T47D (cell line): ENCODE measurements around the gene DUSP7.

Experiments
- DNase-seq, 2 experiments: peaks; one replicate each; pipeline versions ENCODE4 v3.0.0 to v3.0.0-alpha.2; 2011 to 2012; ENCODE audit warnings: low read depth in 1 of 2, low spot score in 1 of 2
- JUND ChIP-seq: IDR thresholded peaks from 2 replicates; pipeline ENCODE4 v1.6.1; 2012; ENCODE audit warnings: low read depth
- in situ Hi-C: cut with HindIII; loops from 2 replicates; pipeline ENCODE4 v1.10.0; 2016; ENCODE audit warnings: low sequenced_read_pairs, low pct_unique_long_range_greater_than_20kb

The DUSP7 gene

DNA sequence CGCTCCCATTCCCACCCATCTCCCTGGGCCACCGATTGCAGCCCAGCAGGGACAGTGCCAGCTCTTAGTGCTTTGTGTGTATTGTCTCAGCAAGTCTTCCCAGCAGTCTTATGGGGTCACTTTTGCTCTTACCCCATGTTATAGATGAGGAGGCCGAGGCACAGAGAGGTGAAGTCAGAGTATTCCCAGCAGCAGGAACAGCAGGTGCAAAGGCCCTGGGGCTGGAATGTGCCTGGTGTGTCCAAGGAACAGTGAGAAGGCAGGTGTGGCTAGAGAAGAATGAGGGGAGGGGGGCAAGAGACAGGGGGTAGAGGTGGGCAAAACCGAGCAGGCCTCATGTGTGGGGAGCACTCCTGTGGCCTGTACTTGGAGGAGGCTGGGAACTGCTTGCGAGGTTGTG lies 12.8 kb upstream of the DUSP7 start:
- in situ Hi-C loops: no loop called here
- DNase-seq: no peak

DNA sequence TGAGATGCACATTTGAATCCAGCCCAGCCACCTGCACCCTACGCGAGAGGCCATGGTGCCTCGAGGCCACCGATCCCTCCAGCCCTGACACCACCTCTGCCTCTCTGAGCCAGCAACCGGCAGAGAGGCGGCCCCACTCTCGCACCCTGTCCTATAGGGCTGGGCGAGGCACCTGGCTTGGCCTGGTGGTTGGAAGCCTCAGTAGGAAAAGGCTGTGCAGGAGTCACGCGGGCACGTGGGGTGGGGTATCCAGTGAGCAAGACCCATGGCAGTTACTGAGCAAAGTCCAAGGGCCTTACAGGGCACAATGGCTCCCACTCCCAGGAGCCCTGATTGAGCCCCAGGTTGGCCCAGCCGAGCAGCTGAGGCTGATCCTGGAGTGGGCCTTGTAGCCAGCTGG lies 12.4 kb upstream of the DUSP7 start:
- in situ Hi-C loops: no loop called here
- no peak for TF ChIP-seq JUND
- no peak for DNase-seq

More for the DNA sequence above, 12.8 kb upstream of the DUSP7 start:
- TF ChIP-seq JUND: no peak

DNA sequence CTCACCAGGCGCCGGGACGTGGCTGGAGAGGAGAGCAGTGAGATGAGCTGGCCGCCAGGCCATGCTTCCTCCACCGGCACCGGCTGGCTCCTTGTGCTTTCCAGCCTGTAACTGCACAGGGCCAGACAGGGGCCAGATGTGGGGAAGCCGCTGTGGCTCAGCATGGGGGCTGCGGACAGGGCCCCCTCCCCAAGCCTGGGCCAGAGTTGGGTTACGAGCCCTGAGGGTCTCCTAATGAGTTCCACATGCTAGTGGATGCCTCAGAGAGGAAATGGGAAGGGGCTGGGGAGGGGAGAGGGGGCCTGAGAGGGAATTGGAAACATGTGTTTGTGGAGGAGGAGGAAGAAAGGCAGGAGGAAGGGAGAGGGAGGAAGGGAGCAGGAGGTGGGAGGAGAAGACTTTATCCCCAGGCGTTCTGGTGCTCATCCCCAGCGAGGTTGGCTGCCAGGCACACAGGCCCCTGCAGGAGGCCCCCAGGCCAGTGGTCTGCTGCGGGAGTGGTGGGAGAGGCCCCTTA lies 11.7 kb upstream of the DUSP7 start:
- TF ChIP-seq JUND: no peak
- in situ Hi-C loops: no loop called here
- no peak for DNase-seq

DNA sequence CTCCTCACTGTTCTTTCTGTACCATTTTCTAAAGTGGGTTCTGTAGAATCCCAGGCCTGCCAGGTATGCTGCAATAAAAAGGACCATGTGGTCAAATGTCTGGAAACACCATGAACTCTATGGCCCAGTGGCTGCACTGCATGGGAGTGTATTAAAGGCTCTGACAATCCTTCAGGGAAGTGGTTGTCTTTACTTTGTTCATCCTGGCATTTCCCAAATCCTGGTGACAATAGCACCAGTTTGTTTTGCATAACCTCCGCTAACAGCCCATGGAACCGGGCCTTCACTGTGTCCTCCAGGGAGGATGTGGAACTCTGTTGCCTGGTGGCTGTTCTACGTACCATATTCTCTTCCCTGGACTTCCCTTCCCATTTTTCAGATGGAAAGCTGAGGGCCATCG lies 11.2 kb upstream of the DUSP7 start:
- no peak for DNase-seq
- no peak for TF ChIP-seq JUND
- in situ Hi-C loops: no loop called here

DNA sequence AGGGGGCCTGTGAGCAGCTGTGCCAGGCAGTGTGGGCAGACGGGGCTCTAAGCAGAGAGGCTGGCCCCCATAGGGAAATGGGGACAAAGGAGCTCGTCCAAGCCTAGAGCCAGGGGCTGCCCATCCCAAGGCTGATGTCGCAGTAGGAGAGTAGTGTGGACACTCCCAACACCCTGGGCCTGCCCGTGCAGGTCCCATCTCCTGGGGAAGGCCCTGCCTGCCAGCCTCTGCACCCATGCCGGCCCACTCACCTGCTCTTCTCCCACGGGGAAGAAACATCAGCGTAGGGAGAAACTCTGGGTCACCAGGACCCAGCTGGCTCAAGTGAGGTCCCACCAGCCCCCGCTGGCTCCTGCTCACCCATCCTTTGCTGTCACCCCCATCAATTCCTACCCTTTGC lies 10.7 kb upstream of the DUSP7 start:
- no peak for TF ChIP-seq JUND
- in situ Hi-C loops: no loop called here

DNA sequence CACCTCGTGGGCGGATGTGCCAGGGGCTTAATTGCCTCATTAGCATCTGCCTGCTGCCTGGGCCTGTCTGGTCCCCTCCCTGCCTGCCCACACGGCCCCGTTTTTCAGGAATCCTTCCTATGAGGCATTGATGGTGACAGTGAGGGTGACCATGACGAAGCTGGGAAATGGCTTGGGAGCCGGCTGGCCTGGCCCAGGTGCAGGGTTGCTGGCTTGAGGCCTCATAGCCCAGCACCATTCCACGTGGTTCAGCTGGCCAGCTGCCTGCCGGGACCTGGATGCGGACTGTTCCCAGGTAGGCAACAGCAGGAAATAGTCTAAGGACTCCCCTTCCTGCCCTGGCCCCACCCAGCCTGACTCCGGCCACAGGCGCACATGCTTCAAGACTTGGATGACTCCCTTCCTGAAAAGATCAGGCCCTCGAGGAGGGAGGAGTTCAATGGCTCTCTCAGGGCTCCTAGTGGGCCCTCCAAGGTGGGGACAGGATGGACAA lies 8.9 kb upstream of the DUSP7 start:
- TF ChIP-seq JUND: no peak
- in situ Hi-C loops: no loop called here
- DNase-seq: no peak

More for the DNA sequence above, 10.7 kb upstream of the DUSP7 start:
- no peak for DNase-seq

DNA sequence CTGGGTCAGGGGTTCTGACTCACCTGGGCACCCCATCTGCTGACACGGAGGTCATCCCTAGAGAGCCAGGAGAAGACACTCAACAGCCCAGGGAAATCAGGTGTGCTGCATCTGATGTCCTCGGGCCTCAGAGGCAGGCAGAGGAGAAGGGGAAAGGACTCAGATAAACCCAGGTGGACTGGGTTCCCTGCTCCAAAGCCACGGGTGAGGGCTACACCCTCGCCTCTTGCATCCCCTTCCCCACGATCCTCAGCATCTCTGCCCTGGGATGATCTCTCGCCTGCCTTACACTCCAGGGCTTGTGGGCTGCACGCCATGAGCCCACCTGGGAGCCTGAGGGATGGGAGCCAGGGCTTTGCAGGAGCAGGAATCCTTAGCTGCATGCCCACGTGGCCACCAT lies 8.2 kb upstream of the DUSP7 start:
- in situ Hi-C loops: no loop called here
- DNase-seq: no peak
- no peak for TF ChIP-seq JUND

DNA sequence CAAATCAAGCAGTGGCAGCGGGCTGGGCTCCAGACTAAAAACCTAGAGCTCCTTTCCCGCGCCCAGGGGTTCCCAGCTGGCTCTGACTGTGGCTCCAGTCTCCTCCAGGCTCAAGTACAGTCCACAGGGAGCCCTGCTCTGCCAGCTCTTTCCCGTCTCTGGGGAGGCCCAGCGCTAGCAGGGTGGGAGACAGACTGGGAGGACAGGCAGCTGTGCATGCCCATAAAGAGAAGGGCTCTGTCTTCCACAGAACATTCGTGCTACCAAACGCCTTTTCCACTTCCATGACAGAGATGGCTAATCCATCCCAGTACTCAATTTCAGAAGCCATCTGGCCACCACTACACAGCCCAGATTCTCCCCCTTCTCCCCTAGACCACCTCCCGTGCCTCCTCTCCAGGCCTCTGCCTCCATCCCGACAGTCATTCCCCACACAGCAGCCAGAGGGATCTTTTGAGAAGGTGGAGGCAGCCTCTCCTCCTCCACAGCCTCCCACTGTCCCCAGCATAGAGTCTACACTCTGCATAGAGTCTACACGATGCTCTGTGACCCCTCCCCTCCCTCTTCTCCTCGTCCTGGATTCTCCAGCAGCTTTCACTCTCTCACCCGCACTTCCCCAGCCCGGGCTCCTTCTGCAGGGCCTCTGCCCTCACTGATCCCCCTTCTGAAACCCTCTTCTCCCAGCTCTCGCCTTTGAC lies 6.8 kb upstream of the DUSP7 start:
- no peak for TF ChIP-seq JUND
- in situ Hi-C loops: no loop called here
- no peak for DNase-seq

DNA sequence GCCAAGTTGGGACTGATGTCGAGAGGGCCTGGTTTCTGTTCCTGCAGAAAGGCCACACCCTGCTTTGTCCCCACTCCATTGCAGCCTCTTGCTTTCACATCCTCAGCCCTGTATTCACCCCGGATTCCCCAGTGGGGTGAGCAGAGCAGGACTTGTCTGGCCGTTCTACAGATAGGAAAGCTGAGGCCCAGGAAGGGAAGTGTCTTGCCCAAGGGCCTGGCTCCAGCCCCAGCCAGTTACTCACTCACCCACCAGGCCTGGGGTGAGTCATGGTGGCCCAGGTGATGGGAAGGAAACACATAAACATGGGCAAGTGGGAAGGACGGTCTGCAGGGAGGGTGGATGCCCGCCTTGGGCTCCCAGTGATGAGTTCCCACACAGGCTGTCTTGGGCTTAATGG lies 6.1 kb upstream of the DUSP7 start:
- TF ChIP-seq JUND: no peak
- in situ Hi-C loops: no loop called here
- no peak for DNase-seq

DNA sequence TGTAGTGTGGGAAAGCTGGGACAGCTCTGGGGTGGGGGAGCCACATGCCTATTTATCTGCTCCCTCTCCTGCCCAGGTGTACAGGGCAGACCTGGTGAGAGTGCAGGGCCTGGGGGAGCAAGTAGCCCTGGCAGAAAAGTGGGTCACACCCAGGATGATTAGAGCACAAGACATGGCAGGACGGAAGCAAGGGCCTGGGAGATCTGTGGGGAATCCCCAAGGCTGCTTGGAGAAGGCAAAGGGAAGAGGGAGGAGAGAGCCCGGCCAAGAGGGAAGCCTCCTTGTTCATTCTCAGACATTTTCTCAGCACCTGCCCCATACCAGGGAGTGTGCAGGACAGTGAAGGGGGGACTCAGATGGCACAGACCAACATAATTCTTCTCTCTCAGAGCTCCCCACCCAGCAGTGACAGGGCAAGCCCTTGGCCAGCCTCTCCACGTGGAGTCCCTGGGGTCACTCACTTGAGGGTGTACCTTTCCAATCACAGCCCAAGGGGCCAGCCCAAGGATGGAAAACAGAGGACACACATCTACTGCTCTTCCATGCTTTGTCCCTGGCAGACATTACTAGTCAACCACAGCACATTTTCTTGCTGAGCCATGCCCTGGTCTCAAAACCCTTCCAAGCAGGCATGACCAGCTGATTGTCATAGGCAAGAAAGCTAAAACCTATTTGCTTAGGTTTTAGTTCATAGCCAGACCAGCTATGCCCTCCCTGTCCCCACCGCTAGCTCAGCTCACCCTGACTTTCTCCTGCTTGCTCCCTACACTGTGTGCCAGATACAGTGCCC lies 4.9 kb upstream of the DUSP7 start:
- in situ Hi-C loops: no loop called here
- TF ChIP-seq JUND: no peak
- peak in 1 of 2 experiments; percentile 17 for DNase-seq

DNA sequence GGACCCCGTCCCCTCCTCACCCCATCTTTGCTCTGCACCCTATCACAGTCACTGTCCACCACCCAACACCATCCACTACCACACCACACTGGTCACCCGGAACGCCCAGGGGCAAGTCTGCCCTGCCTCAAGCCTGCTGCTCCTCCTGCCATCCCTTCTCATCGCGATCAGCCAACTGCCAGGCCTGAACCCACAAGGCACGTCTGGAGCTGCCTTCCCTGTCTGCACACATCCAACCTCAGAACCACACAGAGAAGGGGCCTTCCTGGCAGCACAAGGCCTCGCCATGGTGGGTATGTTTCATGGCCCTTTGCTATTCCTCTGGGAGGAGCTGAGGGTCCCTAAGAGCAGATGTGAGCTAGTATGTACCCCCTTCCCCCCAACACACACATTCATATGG lies 3.4 kb upstream of the DUSP7 start:
- in situ Hi-C loops: no loop called here
- no peak for DNase-seq

DNA sequence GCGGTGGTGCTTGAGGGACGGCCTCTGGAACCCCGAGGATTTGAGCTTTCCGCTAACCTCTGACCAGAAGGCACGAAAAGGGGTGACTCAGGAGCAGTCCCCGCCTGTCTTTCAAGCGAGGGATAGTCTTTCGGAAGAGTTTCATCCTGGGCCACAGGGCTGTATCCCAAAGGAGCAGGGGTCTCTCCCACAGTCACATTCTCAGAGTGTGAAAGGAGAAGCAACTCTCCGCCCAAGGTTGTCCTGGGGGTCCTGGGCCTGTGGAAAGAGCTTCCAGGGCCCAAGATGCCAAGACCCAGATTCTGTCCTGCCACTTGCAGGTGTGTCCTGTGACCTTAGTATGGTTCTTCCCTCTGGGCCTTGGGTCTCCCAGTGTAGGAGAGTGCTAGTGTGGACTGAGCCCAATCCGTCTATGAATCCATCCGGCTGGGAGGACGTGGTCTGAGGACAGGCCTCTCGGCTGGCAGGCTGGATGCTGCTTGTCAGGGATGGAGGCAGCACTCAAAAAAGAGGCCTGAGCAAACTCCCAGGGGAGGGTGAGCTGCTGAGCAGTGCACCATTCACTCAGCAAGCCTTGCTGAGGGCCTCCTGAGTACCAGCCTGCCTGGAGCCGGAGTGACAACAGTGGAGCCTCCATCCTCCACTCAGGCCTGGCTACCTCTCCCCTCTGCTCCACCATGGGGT lies 1.6 kb upstream of the DUSP7 start:
- no peak for TF ChIP-seq JUND
- in situ Hi-C loops: no loop called here
- DNase-seq: no peak

More for the DNA sequence above, 3.4 kb upstream of the DUSP7 start:
- no peak for TF ChIP-seq JUND
